NCI-H146 treated with DMSO at 0.1 percent for 48 hours (cell line): ENCODE measurements around the gene NSMF.

Source experiments
- DNase-seq: peaks from one replicate; lab custom pipeline; 2025; ENCODE audit not compliant: unreplicated experiment; lab: John Stamatoyannopoulos, UW

The NSMF gene, protein sequence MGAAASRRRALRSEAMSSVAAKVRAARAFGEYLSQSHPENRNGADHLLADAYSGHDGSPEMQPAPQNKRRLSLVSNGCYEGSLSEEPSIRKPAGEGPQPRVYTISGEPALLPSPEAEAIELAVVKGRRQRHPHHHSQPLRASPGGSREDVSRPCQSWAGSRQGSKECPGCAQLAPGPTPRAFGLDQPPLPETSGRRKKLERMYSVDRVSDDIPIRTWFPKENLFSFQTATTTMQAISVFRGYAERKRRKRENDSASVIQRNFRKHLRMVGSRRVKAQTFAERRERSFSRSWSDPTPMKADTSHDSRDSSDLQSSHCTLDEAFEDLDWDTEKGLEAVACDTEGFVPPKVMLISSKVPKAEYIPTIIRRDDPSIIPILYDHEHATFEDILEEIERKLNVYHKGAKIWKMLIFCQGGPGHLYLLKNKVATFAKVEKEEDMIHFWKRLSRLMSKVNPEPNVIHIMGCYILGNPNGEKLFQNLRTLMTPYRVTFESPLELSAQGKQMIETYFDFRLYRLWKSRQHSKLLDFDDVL

DNA sequence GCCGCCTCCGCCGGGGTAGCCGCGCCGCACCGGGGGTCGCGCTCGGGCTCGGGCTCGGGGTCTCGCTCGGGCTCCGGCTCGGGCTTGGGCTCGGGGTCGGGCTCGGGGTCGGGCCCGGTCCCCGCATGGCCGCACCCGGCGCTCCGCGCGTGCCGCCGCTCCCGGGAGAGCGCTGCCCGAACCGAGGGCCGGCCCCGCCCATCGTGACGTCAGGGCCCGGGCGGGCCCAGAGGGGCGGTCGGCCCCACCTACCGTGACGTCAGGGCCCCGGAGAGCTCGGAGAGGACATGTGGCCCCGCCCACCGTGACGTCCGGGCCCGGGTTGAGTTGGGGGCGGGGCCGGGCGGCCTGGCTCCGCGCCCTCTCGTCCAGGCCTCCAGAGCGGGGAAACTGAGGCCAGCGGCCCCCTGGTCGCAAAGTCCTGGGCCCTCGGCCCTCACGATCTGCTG, at the start of gene NSMF:
Gene NSMF (minus strand): TSS at position 183 of the 449 bp plus-strand sequence. CDS start 232 bp downstream, outside the sequence.
- peak; percentile 55 for DNase-seq

DNA sequence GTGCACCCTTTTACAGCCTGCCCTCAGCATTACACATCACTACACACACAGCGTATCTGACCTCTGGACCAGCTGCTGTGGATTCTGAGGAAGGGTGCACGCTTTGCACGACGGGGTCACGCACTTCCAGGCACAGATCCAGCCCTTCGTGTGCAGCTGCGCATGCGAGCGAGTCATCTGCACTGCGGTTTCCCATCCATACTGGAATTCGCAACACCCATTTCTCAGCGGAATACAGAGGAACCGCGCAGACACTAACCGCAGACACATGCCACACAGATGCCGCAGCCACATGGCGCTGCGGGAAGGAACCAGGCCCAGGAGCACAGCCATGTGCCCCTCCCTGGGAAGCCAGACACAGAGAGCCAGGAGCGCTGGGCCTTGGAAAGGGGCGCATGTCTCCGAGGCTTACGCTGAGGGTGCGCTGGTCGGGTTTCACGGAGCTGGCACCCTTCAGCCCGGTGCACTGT, 47.6 kb upstream of the NSMF start:
- DNase-seq = no peak

DNA sequence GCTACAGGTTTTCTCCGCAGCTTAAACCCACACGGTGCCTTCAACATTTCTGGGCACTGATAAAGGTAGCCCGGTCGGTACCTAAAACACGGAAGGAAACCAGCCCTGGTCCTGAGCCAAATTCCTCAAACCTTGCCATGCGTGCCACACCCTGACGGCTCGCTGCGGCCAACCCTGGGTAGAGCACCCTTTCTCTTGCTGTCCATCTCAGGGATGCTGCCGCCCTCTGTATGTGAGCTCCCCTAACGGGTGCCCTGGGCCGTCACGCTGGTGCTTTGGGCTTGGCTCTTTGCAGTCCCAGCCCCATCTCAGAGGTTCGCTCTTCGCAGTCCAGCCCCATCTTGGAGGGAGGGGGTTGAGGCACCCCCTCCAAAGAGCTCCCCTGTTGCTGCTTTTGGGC, 47.1 kb upstream of the NSMF start:
- DNase-seq = no peak

DNA sequence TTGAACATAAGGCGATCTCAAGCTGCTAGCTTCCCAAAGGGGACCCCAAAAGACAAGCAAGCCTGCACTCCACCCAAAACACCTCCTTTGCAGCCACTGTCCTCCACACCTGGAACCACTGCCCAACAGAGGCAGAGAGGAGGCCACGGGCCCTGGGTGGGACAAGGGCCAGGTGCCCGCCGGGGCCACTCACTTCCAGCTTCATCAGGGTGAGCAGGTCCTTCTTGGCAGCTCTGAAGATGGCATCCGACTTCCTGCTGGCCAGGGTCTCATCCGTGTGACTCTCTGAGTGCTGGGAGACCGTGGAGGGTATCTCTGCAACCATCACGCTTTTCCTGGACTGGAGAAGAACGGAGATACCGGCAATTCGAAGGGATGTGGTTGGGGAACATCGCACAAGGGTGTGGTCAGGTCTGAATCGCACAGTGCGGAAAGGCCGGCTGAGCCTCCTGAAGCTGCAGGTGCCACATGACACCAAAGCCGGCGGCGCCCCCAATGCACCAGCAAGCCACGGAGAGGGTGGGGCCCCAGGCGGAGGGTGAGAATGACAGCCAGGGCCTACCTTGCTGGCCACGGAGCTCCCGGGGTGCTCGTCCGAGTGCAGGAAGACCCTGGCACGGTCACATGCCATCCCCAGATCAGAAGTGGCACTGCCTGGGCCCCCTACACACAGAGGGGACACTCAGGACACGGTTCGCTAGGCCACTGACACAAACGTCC, 46.4 kb upstream of the NSMF start:
- DNase-seq = no peak

GRCh38 chr9:137504432-137504777, 45.3 kb upstream of the NSMF start:
- no peak for DNase-seq

DNA sequence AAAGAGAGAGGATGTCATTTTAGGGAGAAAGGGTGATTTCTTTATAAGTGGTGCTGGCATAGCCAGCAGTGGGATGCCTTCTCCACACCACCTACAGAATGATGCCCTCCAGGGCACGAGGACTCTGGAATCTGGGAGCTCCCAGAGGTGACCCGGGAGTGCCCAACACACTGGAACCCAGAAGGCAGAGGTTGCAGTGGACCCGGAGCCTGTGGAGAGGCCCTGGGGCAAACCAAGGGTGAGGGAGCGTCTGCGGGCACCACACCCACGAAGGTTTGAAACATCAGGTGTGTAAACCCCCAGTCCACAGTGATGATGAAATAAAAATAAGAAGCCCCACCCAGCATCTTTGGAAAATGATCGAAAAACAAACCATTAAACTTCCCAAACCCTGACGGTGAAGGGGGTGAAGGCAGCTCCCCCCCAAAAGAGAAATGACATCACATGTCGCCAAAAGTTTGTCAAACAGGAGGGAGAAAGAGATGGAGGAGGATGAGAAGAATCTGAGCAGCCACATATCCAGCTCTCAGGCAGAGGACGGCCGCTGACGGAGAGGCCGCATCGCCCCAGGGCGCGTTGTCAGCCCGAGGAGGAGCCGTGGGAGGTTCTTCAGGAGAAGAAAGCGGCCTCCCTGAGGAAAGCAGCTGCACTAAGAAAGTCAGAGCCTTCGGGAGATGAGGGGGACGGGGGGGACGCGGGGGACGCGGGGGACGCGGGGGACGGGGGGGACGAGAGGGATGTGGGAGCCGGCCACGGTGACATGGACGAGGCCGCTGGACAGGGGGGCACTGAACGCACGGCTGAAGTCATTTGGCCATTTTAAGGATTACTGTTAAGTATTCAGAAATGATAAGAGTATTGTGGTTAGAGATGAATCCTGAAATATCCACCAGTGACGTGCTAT, 43.1 kb upstream of the NSMF start:
- DNase-seq = no peak

GRCh38 chr9:137501457-137501856, 42.3 kb upstream of the NSMF start:
- no peak for DNase-seq

GRCh38 chr9:137500666-137501397, 41.7 kb upstream of the NSMF start:
- no peak for DNase-seq

- no peak for DNase-seq
Observed at GRCh38 chr9:137499858-137500661, 40.9 kb upstream of the NSMF start.

DNA sequence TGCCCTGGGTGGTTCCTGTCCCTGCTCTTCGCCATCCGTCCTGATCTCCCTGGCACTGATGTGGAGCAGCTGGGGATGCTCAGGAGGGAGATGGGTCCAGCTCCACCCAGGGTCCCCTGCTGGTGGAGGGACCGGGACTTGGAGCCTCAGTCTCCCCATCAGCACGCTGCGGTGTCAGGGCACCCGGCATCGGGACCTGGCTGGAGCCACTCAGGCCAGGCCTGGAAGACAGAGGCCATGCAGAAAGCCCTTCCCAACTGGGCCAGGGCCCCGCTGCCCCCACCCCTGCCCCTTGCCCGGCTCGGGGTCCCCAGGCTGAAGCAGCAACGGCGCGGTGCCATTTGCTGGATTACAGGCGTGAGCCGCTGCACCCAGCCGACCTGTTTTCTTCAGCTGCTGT, 40.3 kb upstream of the NSMF start:
- no peak for DNase-seq

GRCh38 chr9:137498720-137499150, 39.6 kb upstream of the NSMF start:
- no peak for DNase-seq

DNA sequence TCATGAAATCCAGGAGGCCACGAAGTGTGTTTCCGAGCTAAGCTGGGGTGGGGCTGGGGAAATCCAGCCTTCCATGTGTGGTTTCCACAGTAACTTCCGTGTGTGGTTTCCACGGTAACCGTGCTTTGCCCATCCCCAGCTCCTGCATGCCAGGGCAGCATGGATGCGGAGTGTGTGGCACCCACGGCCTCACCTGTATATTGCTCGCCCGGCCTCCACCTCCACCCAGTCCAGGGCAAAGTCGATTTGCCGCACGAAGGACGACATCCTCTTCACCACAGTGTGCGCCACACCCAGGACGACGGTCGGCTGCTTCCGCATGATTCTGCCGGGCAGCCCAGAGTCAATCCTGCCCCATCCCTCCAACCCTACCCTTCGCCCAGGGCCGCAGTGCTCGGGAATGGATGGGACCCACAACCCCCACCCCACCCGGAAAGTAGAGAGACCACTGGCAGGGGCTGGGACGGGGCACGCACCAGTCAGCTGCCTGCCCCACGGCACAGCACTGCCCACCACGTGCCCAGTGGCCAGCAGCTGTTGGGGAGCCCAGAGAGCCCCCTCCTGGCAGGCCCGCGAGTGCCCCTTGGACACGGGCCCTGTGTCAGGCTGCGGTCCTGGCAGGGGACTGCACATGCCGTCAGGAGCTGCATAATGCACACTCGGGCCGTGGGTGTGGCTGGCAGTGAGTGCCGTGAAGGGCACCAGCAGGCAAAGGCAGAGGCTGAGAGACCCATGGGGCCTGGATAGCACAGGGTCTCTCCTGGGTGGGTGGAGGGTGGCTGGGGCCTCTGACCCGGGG, 39.0 kb upstream of the NSMF start:
- no peak for DNase-seq

- no peak for DNase-seq
Observed at GRCh38 chr9:137496601-137497375, 37.7 kb upstream of the NSMF start.

GRCh38 chr9:137494550-137495351, 35.6 kb upstream of the NSMF start:
- DNase-seq = no peak

DNA sequence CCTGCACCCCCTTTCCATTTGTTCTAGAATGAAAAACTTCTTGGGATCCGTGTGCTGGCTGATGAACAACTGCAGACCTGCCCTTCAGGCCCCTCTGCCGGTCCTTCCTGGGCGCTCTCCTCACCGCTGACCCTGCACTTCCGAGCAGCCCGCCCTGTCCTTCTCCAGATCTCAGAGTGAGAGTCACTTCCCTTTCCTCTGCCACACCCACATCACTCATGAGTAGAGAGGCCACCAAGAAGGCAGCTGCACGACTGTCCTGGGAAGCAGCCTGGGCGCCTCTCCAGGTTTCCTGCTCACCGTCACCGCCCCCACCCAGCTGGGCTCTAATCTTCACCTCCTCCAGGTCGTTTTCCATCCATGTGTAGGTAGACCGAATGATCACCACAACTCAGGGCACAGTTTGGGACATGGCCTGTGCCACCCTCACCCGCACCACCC, 35.0 kb upstream of the NSMF start:
- no peak for DNase-seq

DNA sequence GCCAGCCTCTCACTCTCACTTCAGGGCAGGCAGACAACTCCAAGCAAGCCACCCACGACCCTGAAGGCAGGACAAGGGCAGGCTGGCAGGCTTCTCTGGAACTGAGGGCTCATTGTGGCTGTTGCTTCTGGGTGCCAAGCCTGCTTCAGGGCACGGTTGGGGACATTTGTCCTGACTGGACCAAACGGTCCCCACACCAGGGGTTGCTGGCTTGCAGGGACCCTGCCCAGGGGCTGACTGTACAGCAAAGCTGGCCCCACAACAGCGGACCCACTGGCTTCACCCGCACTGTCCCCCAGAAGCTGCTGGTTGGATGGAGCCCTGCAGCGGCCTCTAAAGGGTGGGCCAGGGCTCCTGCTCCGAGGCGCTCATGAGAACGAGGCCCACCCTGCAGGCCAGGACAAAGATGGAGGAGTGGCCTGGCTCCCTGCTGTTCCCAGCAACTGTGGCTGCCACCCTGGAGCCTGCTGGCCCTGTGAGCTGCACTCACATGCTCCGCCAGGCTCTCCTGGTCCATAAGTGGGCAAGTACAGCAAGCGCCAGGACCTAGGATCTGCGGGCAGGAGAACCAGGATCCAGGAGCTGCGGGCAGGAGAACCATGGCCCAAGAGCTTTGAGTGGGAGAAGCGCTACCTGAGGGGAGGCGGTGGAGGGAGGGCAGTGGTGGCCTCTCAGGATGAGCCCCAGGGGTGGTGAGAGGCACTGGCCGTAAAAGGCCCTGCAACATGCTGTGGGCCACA, 34.4 kb upstream of the NSMF start:
- DNase-seq = no peak
